Measurements from ENCODE around the gene NAP1L1. TPM values are rescaled to one million over a fixed set of nuclear protein-coding genes. Genes with fewer than 3 reads are reported as not detected.

The NAP1L1 gene
- polyA plus RNA-seq = 427 and 430 TPM in 2 replicates

GRCh38 chr12:76083904-76084862 is at the start of gene NAP1L1:
Gene NAP1L1, minus strand, starts transcription at chr12:76084685. Its CDS starts 10,466 bp downstream, at chr12:76074219.

GRCh38 chr12:76031414-76032042 is 53.0 kb downstream of the NAP1L1 start, which contains the start of gene PHLDA1:
Gene PHLDA1, minus strand, starts transcription at chr12:76031776.

Other genes with a start within 250 kb of the NAP1L1 start
- 2.9 TPM in 2 replicates for gene PHLDA1, start 52.9 kb downstream of the NAP1L1 start, polyA plus RNA-seq